ENCODE measurements around the gene SPNS2. TPM values are rescaled to one million over a fixed set of nuclear protein-coding genes. Genes with fewer than 3 reads are reported as not detected.

SPNS2 gene
- total and polyA plus RNA-seq, 2 donors (not counting 1 experiment from before 2014, with no cell fraction given) = 0.48 TPM; not detected in 1

- WGBS (ENCODE audit: insufficient coverage) = 94% methylated on average over 9 of the region's 9 CpGs
- ATAC-seq (ENCODE audit: low read depth) (no peak), DNase-seq (no peak)
- H3K36me3 ChIP-seq (replicated peaks in 1 of 2; ENCODE audit: control extremely low read depth in 1 of 2, control insufficient read depth in 1 of 2, extremely low read depth in 1 of 2, insufficient read depth in 2 of 2, low read length in 1 of 2) = no peaks in the 10 kb centered on the region
- no peaks in the 10 kb centered on the region for H3K27me3 ChIP-seq (replicated peaks in 1 of 4; ENCODE audit: control extremely low read depth in 1 of 4, control insufficient read depth in 3 of 4, insufficient read depth in 4 of 4, low read length in 3 of 4)
- CTCF ChIA-PET = no interaction called here
- Mint-ChIP-seq H3K27me3 (peaks cover 7% of the 10 kb centered on the region), H3K4me3 (no peak overlapping the region), H3K4me1 (no peaks in the 10 kb centered on the region), H3K9me3 (ENCODE audit: insufficient read depth) (no peaks in the 10 kb centered on the region), H3K27ac (no peak overlapping the region)
- POLR2A ChIA-PET = no interaction called here
- H3K9me3 ChIP-seq (ENCODE audit: control extremely low read depth in 1 of 3, control insufficient read depth in 2 of 3, insufficient read depth in 1 of 3, low read length in 2 of 3) = no peaks in the 10 kb centered on the region
- H4K20me1 ChIP-seq (ENCODE audit: control insufficient read depth, insufficient read depth, low read length, poor library complexity, severe bottlenecking) = no peaks in the 10 kb centered on the region
- no peak overlapping the region for H3K27ac ChIP-seq (ENCODE audit: low read length in 2 of 2)
- no peaks in the 10 kb centered on the region for H3K79me2 ChIP-seq (ENCODE audit: control insufficient read depth, insufficient read depth, low read length)
- H3K4me2 ChIP-seq (replicated peaks; ENCODE audit: low read depth, low read length, poor library complexity, severe bottlenecking) = no peak overlapping the region
- no peak overlapping the region for H2AFZ ChIP-seq (ENCODE audit: insufficient read depth, low read depth, low read length, poor library complexity, severe bottlenecking)
- intact Hi-C loops (cut with micrococcal nuclease) = no loop called here
- TF ChIP-seq EZH2 (IDR thresholded peaks at IDR 0.05; ENCODE audit: borderline replicate concordance, insufficient read depth, low read depth, low read length, poor library complexity, severe bottlenecking) = no peak
- TF ChIP-seq CTCF (IDR thresholded peaks at IDR 0.05) = no peak
- no peak overlapping the region for H3K9ac ChIP-seq (ENCODE audit: low read length)
- H3K4me1 ChIP-seq (ENCODE audit: control insufficient read depth in 2 of 2, insufficient read depth in 2 of 2, low read length in 2 of 2) = no peaks in the 10 kb centered on the region
- no peak overlapping the region for H3K4me3 ChIP-seq (ENCODE audit: control extremely low read depth in 1 of 5, extremely low read depth in 1 of 5, insufficient read depth in 1 of 5, low read depth in 2 of 5, low read length in 4 of 5)
These were observed 23.7 kb upstream of the SPNS2 start for GRCh38 chr17:4475001-4475400.

GRCh38 chr17:4475463-4475862 lies 23.2 kb upstream of the SPNS2 start:
- no peaks in the 10 kb centered on the region for H3K79me2 ChIP-seq (ENCODE audit: control insufficient read depth, insufficient read depth, low read length)
- CTCF ChIA-PET = no interaction called here
- no peak overlapping the region for H3K27ac ChIP-seq (ENCODE audit: low read length in 2 of 2)
- no peaks in the 10 kb centered on the region for H3K27me3 ChIP-seq (replicated peaks in 1 of 4; ENCODE audit: control extremely low read depth in 1 of 4, control insufficient read depth in 3 of 4, insufficient read depth in 4 of 4, low read length in 3 of 4)
- no peaks in the 10 kb centered on the region for H3K9me3 Mint-ChIP-seq (ENCODE audit: insufficient read depth)
- peaks cover 7% of the 10 kb centered on the region for H3K27me3 Mint-ChIP-seq
- no peaks in the 10 kb centered on the region for H4K20me1 ChIP-seq (ENCODE audit: control insufficient read depth, insufficient read depth, low read length, poor library complexity, severe bottlenecking)
- no peak for ATAC-seq (ENCODE audit: low read depth)
- no peak overlapping the region for H3K9ac ChIP-seq (ENCODE audit: low read length)
- H2AFZ ChIP-seq (ENCODE audit: insufficient read depth, low read depth, low read length, poor library complexity, severe bottlenecking) = no peak overlapping the region
- no peak overlapping the region for H3K4me3 ChIP-seq (ENCODE audit: control extremely low read depth in 1 of 5, extremely low read depth in 1 of 5, insufficient read depth in 1 of 5, low read depth in 2 of 5, low read length in 4 of 5)
- TF ChIP-seq EZH2 (IDR thresholded peaks at IDR 0.05; ENCODE audit: borderline replicate concordance, insufficient read depth, low read depth, low read length, poor library complexity, severe bottlenecking) = no peak
- TF ChIP-seq CTCF (IDR thresholded peaks at IDR 0.05) = no peak
- 88% methylated on average over 7 of the region's 7 CpGs for WGBS (ENCODE audit: insufficient coverage)
- no peak overlapping the region for H3K27ac Mint-ChIP-seq
- H3K4me2 ChIP-seq (replicated peaks; ENCODE audit: low read depth, low read length, poor library complexity, severe bottlenecking) = no peak overlapping the region
- H3K36me3 ChIP-seq (replicated peaks in 1 of 2; ENCODE audit: control extremely low read depth in 1 of 2, control insufficient read depth in 1 of 2, extremely low read depth in 1 of 2, insufficient read depth in 2 of 2, low read length in 1 of 2) = no peaks in the 10 kb centered on the region
- intact Hi-C loops (cut with micrococcal nuclease) = no loop called here
- H3K4me3 Mint-ChIP-seq = no peak overlapping the region
- H3K4me1 Mint-ChIP-seq = peaks cover 2% of the 10 kb centered on the region
- H3K4me1 ChIP-seq (ENCODE audit: control insufficient read depth in 2 of 2, insufficient read depth in 2 of 2, low read length in 2 of 2) = peaks cover 0 to under 1% of the 10 kb centered on the region in 2 donors
- POLR2A ChIA-PET = no interaction called here
- H3K9me3 ChIP-seq (ENCODE audit: control extremely low read depth in 1 of 3, control insufficient read depth in 2 of 3, insufficient read depth in 1 of 3, low read length in 2 of 3) = no peaks in the 10 kb centered on the region
- DNase-seq = no peak

Measured in B cell (primary cell).